Thyroid gland (tissue), 4 donors: Measurements from ENCODE around the gene REV3L.

ENCODE experiments used
- POLR2A ChIP-seq, 2 donors: fragments of 450-650 bp; IDR thresholded peaks; one replicate each; pipeline ENCODE4 v1.6.1; 2017; ENCODE audit warnings: antibody characterized with exemption in 2 of 2, mild to moderate bottlenecking in 2 of 2, moderate library complexity in 1 of 2
- TF ChIP-seq, protein P1 (sequence below), 6 experiments: fragments of 200-600 bp in 3 of 6; fragments of 450-650 bp in 3 of 6; sonication (generic) in 3 of 6; IDR thresholded peaks; one replicate each; pipeline ENCODE4 v1.5.1; 2016 to 2019; ENCODE audit warnings: antibody characterized with exemption in 6 of 6, mild to moderate bottlenecking in 2 of 6, inconsistent platforms in 1 of 6, moderate library complexity in 1 of 6

DNA sequence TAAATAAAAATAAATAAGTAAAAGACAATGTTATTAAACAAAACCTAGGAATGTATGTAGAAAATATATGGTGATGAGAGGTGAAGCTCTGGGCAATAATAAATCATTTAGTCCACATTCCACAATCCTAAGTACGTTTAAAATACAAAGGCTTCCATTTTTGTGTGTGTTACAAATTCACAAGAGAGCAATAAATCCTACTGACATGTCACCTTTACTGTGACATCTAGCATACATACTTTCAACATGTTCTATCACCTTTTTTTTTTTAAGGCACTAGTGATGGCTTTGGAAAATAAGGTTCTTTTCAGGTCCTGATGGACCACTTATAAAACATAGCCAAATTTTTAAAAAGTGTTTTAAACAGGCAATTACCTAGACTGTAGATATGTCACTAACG is 12.0 kb downstream of the REV3L start:
- TF ChIP-seq, protein P1, sequence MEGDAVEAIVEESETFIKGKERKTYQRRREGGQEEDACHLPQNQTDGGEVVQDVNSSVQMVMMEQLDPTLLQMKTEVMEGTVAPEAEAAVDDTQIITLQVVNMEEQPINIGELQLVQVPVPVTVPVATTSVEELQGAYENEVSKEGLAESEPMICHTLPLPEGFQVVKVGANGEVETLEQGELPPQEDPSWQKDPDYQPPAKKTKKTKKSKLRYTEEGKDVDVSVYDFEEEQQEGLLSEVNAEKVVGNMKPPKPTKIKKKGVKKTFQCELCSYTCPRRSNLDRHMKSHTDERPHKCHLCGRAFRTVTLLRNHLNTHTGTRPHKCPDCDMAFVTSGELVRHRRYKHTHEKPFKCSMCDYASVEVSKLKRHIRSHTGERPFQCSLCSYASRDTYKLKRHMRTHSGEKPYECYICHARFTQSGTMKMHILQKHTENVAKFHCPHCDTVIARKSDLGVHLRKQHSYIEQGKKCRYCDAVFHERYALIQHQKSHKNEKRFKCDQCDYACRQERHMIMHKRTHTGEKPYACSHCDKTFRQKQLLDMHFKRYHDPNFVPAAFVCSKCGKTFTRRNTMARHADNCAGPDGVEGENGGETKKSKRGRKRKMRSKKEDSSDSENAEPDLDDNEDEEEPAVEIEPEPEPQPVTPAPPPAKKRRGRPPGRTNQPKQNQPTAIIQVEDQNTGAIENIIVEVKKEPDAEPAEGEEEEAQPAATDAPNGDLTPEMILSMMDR (IDR thresholded peaks at IDR 0.05), result no peak
- no peak for TF ChIP-seq POLR2A (IDR thresholded peaks at IDR 0.05)
